Fibroblast of lung (primary cell): Measurements from ENCODE around the gene PON3. TPM values are rescaled to one million over a fixed set of nuclear protein-coding genes. Genes with fewer than 3 reads are reported as not detected.
A peak's percentile ranks its signal among the peaks of the same experiment; 100 is the strongest.

Experiments used
- DNase-seq, 2 donors: peaks; one replicate each; pipeline versions ENCODE4 v3.0.0 to v3.0.0-alpha.2; 2010; ENCODE audit warnings: low read depth in 2 of 2
- H2AFZ ChIP-seq: 2 replicates; pipeline ENCODE4 v1.5.1; 2012; ENCODE audit warnings: low read length, control low read depth, inconsistent platforms
- H3K27ac ChIP-seq: 2 replicates; pipeline ENCODE4 v1.5.1; 2011; ENCODE audit warnings: low read length, control low read depth; ENCODE audit not compliant: insufficient read depth
- H3K27me3 ChIP-seq: 2 replicates; pipeline ENCODE4 v1.5.1; 2011; ENCODE audit warnings: mild to moderate bottlenecking, low read length; ENCODE audit not compliant: control insufficient read depth, insufficient read depth
- H3K36me3 ChIP-seq: 2 replicates; pipeline ENCODE4 v1.5.1; 2011; ENCODE audit warnings: low read length; ENCODE audit not compliant: control insufficient read depth, insufficient read depth
- H3K4me1 ChIP-seq: 2 replicates; pipeline ENCODE4 v1.5.1; 2011; ENCODE audit warnings: low read length; ENCODE audit not compliant: control insufficient read depth, insufficient read depth; ENCODE audit errors: extremely low read depth
- H3K4me2 ChIP-seq: 2 replicates; pipeline ENCODE4 v1.5.1; 2011; ENCODE audit warnings: low read length, control low read depth; ENCODE audit not compliant: insufficient read depth; ENCODE audit errors: extremely low read depth
- H3K4me3 ChIP-seq, 4 experiments: fragments of 200-600 bp in 1 of 4; sonication (generic) in 1 of 4; replicated peaks in 1 of 4; 2 replicates each; pipeline ENCODE4 v1.5.1; 2011 to 2016; ENCODE audit warnings: low read length in 4 of 4, low read depth in 3 of 4, mild to moderate bottlenecking in 3 of 4, control low read depth in 2 of 4, inconsistent platforms in 1 of 4, mixed read lengths in 1 of 4; ENCODE audit not compliant: insufficient read depth in 1 of 4; ENCODE audit errors: control extremely low read depth in 1 of 4
- H3K79me2 ChIP-seq: 2 replicates; pipeline ENCODE4 v1.5.1; 2012; ENCODE audit warnings: mild to moderate bottlenecking, low read length, inconsistent platforms; ENCODE audit not compliant: control insufficient read depth, insufficient read depth
- H3K9ac ChIP-seq: 2 replicates; pipeline ENCODE4 v1.5.1; 2011; ENCODE audit warnings: mild to moderate bottlenecking, low read length, control low read depth; ENCODE audit not compliant: insufficient read depth
- H3K9me3 ChIP-seq: 2 replicates; pipeline ENCODE4 v1.5.1; 2012; ENCODE audit warnings: low read depth, low read length; ENCODE audit not compliant: control insufficient read depth, insufficient read depth
- H4K20me1 ChIP-seq: 2 replicates; pipeline ENCODE4 v1.5.1; 2011; ENCODE audit warnings: low read length; ENCODE audit not compliant: control insufficient read depth, insufficient read depth; ENCODE audit errors: extremely low read depth
- EZH2 ChIP-seq: IDR thresholded peaks from 2 replicates; pipeline ENCODE4 v1.5.1; 2012; ENCODE audit warnings: low read length, control low read depth, mild to moderate bottlenecking; ENCODE audit errors: missing control alignments
- polyA plus RNA-seq, 2 donors: library from polyadenylated mRNA; depleted of rRNA in 1 of 2; stranded (reverse) in 1 of 2; unstranded in 1 of 2; fragments of >200 nt; gene quantifications; 2 replicates each; pipeline ENCODE4 v1.2.1, GENCODE V29; 2011 to 2012; ENCODE audit warnings: missing spikeins in 1 of 2
- total RNA-seq: library from RNA; depleted of rRNA; stranded (reverse); fragments of >200 nt; gene quantifications from 2 replicates; pipeline ENCODE4 v1.2.1, GENCODE V29; 2014
- TF ChIP-seq, protein P1 (sequence below), 2 donors: IDR thresholded peaks in 1 of 2; conservative IDR thresholded peaks in 1 of 2; 1 replicate in 1 of 2; 2 replicates in 1 of 2; pipeline ENCODE4 v1.5.1; 2011 to 2012; ENCODE audit warnings: low read length in 2 of 2, control low read depth in 1 of 2, inconsistent platforms in 1 of 2, low read depth in 1 of 2, mild to moderate bottlenecking in 1 of 2

Gene PON3
- total and polyA plus RNA-seq, 2 donors (not counting 1 experiment from before 2014, with no cell fraction given), result under 0.01 to 0.50 TPM

GRCh38 chr7:95404316-95404865 lies 8.2 kb upstream of the PON3 start:
- Histone ChIP-seq H3K9ac (no peak overlapping the region), H3K9me3 (no peaks in the 10 kb centered on the region), H2AFZ (no peak overlapping the region), H3K79me2 (no peaks in the 10 kb centered on the region), H3K27ac (no peak overlapping the region), H3K4me2 (no peak overlapping the region), H3K4me1 (no peaks in the 10 kb centered on the region), H3K36me3 (no peaks in the 10 kb centered on the region), H3K27me3 (no peaks in the 10 kb centered on the region), H3K4me3 (no peak overlapping the region), H4K20me1 (no peaks in the 10 kb centered on the region)
- peak; percentile 18 to 37 for DNase-seq
- no peak for TF ChIP-seq EZH2
- TF ChIP-seq, protein P1, sequence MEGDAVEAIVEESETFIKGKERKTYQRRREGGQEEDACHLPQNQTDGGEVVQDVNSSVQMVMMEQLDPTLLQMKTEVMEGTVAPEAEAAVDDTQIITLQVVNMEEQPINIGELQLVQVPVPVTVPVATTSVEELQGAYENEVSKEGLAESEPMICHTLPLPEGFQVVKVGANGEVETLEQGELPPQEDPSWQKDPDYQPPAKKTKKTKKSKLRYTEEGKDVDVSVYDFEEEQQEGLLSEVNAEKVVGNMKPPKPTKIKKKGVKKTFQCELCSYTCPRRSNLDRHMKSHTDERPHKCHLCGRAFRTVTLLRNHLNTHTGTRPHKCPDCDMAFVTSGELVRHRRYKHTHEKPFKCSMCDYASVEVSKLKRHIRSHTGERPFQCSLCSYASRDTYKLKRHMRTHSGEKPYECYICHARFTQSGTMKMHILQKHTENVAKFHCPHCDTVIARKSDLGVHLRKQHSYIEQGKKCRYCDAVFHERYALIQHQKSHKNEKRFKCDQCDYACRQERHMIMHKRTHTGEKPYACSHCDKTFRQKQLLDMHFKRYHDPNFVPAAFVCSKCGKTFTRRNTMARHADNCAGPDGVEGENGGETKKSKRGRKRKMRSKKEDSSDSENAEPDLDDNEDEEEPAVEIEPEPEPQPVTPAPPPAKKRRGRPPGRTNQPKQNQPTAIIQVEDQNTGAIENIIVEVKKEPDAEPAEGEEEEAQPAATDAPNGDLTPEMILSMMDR (conservative IDR thresholded peaks at IDR 0.05 in 1 of 2, IDR thresholded peaks at IDR 0.05 in 1 of 2; ENCODE audit: low read depth in 1 of 2, low read length in 2 of 2), result no peak

- Histone ChIP-seq H3K36me3 (no peaks in the 10 kb centered on the region), H3K27me3 (no peaks in the 10 kb centered on the region), H3K9ac (no peak overlapping the region), H3K9me3 (no peaks in the 10 kb centered on the region), H3K27ac (no peak overlapping the region), H3K4me1 (no peaks in the 10 kb centered on the region), H3K79me2 (no peaks in the 10 kb centered on the region), H4K20me1 (no peaks in the 10 kb centered on the region), H2AFZ (no peak overlapping the region), H3K4me2 (no peak overlapping the region), H3K4me3 (no peak overlapping the region)
- no peak for DNase-seq
- TF ChIP-seq EZH2, result no peak
- TF ChIP-seq, protein P1 (conservative IDR thresholded peaks at IDR 0.05 in 1 of 2, IDR thresholded peaks at IDR 0.05 in 1 of 2; ENCODE audit: low read depth in 1 of 2, low read length in 2 of 2), result no peak
Measured at GRCh38 chr7:95398155-95398940, 2.2 kb upstream of the PON3 start.

GRCh38 chr7:95397381-95397780 lies 1.2 kb upstream of the PON3 start:
- Histone ChIP-seq H3K4me1 (no peaks in the 10 kb centered on the region), H2AFZ (no peak overlapping the region)

More at GRCh38 chr7:95397381-95397780, 1.2 kb upstream of the PON3 start:
- Histone ChIP-seq H4K20me1 (no peaks in the 10 kb centered on the region), H3K9me3 (no peaks in the 10 kb centered on the region), H3K4me3 (no peak overlapping the region), H3K79me2 (no peaks in the 10 kb centered on the region), H3K4me2 (no peak overlapping the region), H3K27me3 (no peaks in the 10 kb centered on the region), H3K27ac (no peak overlapping the region), H3K9ac (no peak overlapping the region), H3K36me3 (no peaks in the 10 kb centered on the region)
- no peak for DNase-seq
- no peak for TF ChIP-seq EZH2
- TF ChIP-seq, protein P1 (conservative IDR thresholded peaks at IDR 0.05 in 1 of 2, IDR thresholded peaks at IDR 0.05 in 1 of 2; ENCODE audit: low read depth in 1 of 2, low read length in 2 of 2), result no peak
